GM12878 (cell line): ENCODE results near the gene MARK4. TPM values are rescaled to one million over a fixed set of nuclear protein-coding genes. Genes with fewer than 3 reads are reported as not detected.

Experiments used
- ATAC-seq: fragments of 200-7000 bp; cut with Tn5 transposase; 3 replicates; pipeline ENCODE4 v1.9.1; 2020; ENCODE audit warnings: mild to moderate bottlenecking, moderate library complexity
- BruUV-seq: library from RNA; stranded (reverse); fragments of 400-500 nt; replicated peaks from 2 replicates; lab custom pipeline; 2021; lab: Mats Ljungman, UMichigan
- CTCF ChIA-PET: fragments of 300-600 bp; sonication (Branson Sonifier 250); formaldehyde crosslinking; extraction: SDS; loops from one replicate; lab custom pipeline; 2021; ENCODE audit warnings: inconsistent platforms; lab: Yijun Ruan, JAX
- POLR2A ChIA-PET: fragments of 350-600 bp; formaldehyde crosslinking; extraction: SDS; loops from one replicate; lab custom pipeline; 2021; ENCODE audit warnings: inconsistent platforms; lab: Charles Lee
- RAD21 ChIA-PET: fragments of 300-600 bp; sonication (Branson Sonifier 250); formaldehyde crosslinking; loops from one replicate; lab custom pipeline; 2023; ENCODE audit warnings: antibody characterized with exemption; ENCODE audit not compliant: unreplicated experiment; lab: Charles Lee
- SMC1A ChIA-PET: fragments of 300-600 bp; sonication (Branson Sonifier 250); formaldehyde crosslinking; loops from one replicate; lab custom pipeline; 2023; ENCODE audit not compliant: unreplicated experiment, uncharacterized antibody; lab: Charles Lee
- DNase-seq: peaks from one replicate; pipeline ENCODE4 v3.0.0-alpha.2; 2011; ENCODE audit warnings: low read depth, low spot score
- FAIRE-seq: peaks from 3 replicates; lab custom pipeline; 2011; peaks lifted over from hg19 to GRCh38; lab: Jason Lieb, UNC
- H2AFZ ChIP-seq: 2 replicates; pipeline ENCODE4 v1.6.0; 2011; ENCODE audit warnings: low read depth, low read length, control low read depth; ENCODE audit not compliant: control insufficient read depth
- H3K27ac ChIP-seq: 2 replicates; pipeline ENCODE4 v1.5.1; 2011; ENCODE audit warnings: control low read depth; ENCODE audit not compliant: control insufficient read depth, insufficient read depth
- H3K27me3 ChIP-seq, 2 experiments: replicated peaks in 1 of 2; 2 replicates each; pipeline versions ENCODE4 v1.6.0 to v1.6.1; 2011; ENCODE audit warnings: low read length in 1 of 2; ENCODE audit not compliant: control insufficient read depth in 2 of 2, insufficient read depth in 2 of 2
- H3K36me3 ChIP-seq, 2 experiments: 2 replicates each; pipeline ENCODE4 v1.5.1; 2011; ENCODE audit warnings: low read length in 1 of 2; ENCODE audit not compliant: control insufficient read depth in 2 of 2, insufficient read depth in 2 of 2
- H3K4me1 ChIP-seq: 2 replicates; pipeline ENCODE4 v1.6.1; 2011; ENCODE audit warnings: mild to moderate bottlenecking, low read length, moderate library complexity, mixed read lengths; ENCODE audit not compliant: control insufficient read depth, insufficient read depth
- H3K4me2 ChIP-seq: 2 replicates; pipeline ENCODE4 v1.6.0; 2011; ENCODE audit warnings: control low read depth; ENCODE audit not compliant: control insufficient read depth, insufficient read depth
- H3K4me3 ChIP-seq: fragments of 200-600 bp; sonication (generic); 2 replicates; pipeline ENCODE4 v1.5.1; 2016
- H3K79me2 ChIP-seq: 2 replicates; pipeline ENCODE4 v1.6.0; 2011; ENCODE audit warnings: low read length; ENCODE audit not compliant: control insufficient read depth, insufficient read depth
- H3K9ac ChIP-seq: 2 replicates; pipeline ENCODE4 v1.8.0; 2011; ENCODE audit warnings: low read length, control low read depth, mixed read lengths; ENCODE audit not compliant: control insufficient read depth, insufficient read depth
- H3K9me3 ChIP-seq: replicated peaks from 3 replicates; pipeline ENCODE4 v1.5.1; 2011; ENCODE audit warnings: mild to moderate bottlenecking, low read length; ENCODE audit not compliant: control insufficient read depth, insufficient read depth
- H4K20me1 ChIP-seq: 2 replicates; pipeline ENCODE4 v1.6.0; 2011; ENCODE audit not compliant: control insufficient read depth, insufficient read depth
- BCL11A ChIP-seq: IDR thresholded peaks from 2 replicates; pipeline ENCODE4 v1.6.1; 2011; ENCODE audit warnings: low read depth, low read length
- BRCA1 ChIP-seq: IDR thresholded peaks from 2 replicates; pipeline ENCODE4 v1.6.1; 2011; ENCODE audit warnings: low read depth, low read length, improper control_type of control experiment
- CEBPB ChIP-seq, 2 experiments: fragments of 150-350 bp in 1 of 2; IDR thresholded peaks; 2 replicates each; pipeline ENCODE4 v1.6.1; 2012 to 2014; ENCODE audit warnings: low read depth in 2 of 2, low read length in 2 of 2, borderline replicate concordance in 1 of 2, inconsistent platforms in 1 of 2
- EGR1 ChIP-seq, 2 experiments: IDR thresholded peaks; 1 replicate in 1 of 2; 2 replicates in 1 of 2; pipeline ENCODE4 v1.6.1; 2011 to 2012; ENCODE audit warnings: low read depth in 2 of 2, low read length in 2 of 2, borderline replicate concordance in 1 of 2, mild to moderate bottlenecking in 1 of 2, moderate library complexity in 1 of 2
- HDAC6 ChIP-seq: fragments of 200-600 bp; sonication (generic); IDR thresholded peaks from one replicate; pipeline ENCODE4 v1.8.0; 2017; ENCODE audit warnings: antibody characterized with exemption; ENCODE audit not compliant: unreplicated experiment
- IRF4 ChIP-seq: IDR thresholded peaks from 2 replicates; pipeline ENCODE4 v1.6.1; 2011; ENCODE audit warnings: low read depth, low read length
- JUNB ChIP-seq: IDR thresholded peaks from 2 replicates; pipeline ENCODE4 v1.6.1; 2016; ENCODE audit warnings: antibody characterized with exemption, mild to moderate bottlenecking
- JUND ChIP-seq: IDR thresholded peaks from 2 replicates; pipeline ENCODE4 v1.6.1; 2012; ENCODE audit warnings: low read depth, mild to moderate bottlenecking, low read length, improper control_type of control experiment, moderate library complexity
- KDM1A ChIP-seq: fragments of 200-600 bp; sonication (generic); IDR thresholded peaks from 2 replicates; pipeline ENCODE4 v1.6.1; 2016; ENCODE audit warnings: borderline replicate concordance
- MTA3 ChIP-seq: IDR thresholded peaks from 2 replicates; pipeline ENCODE4 v1.6.1; 2012; ENCODE audit warnings: low read length, inconsistent platforms, borderline replicate concordance
- MXI1 ChIP-seq: fragments of 150-350 bp; IDR thresholded peaks from 2 replicates; pipeline ENCODE4 v1.6.1; 2011; ENCODE audit warnings: low read depth, mild to moderate bottlenecking, inconsistent platforms, low read length, improper control_type of control experiment
- MYB ChIP-seq: fragments of 150-350 bp; IDR thresholded peaks from 2 replicates; pipeline ENCODE4 v1.6.1; 2014; ENCODE audit warnings: mild to moderate bottlenecking, low read depth, low read length, borderline replicate concordance
- NR2C2 ChIP-seq: IDR thresholded peaks from 2 replicates; pipeline ENCODE4 v1.6.1; 2011; ENCODE audit warnings: borderline replicate concordance, low read depth; ENCODE audit not compliant: control insufficient read depth, insufficient read length
- POLR2A ChIP-seq: IDR thresholded peaks from 2 replicates; pipeline ENCODE4 v1.6.1; 2011; ENCODE audit warnings: low read depth, mild to moderate bottlenecking, low read length
- STAT3 ChIP-seq: IDR thresholded peaks from 2 replicates; pipeline ENCODE4 v1.6.1; 2011; ENCODE audit warnings: low read depth, low read length, improper control_type of control experiment
- SUPT20H ChIP-seq: IDR thresholded peaks from 2 replicates; pipeline ENCODE4 v1.6.1; 2011; ENCODE audit warnings: low read depth, mild to moderate bottlenecking, low read length, moderate library complexity, borderline replicate concordance; ENCODE audit not compliant: control insufficient read depth
- YY1 ChIP-seq: IDR thresholded peaks from 2 replicates; pipeline ENCODE4 v1.6.1; 2011; ENCODE audit warnings: low read depth, mild to moderate bottlenecking, low read length
- ZNF217 ChIP-seq: fragments of 450-650 bp; IDR thresholded peaks from 2 replicates; pipeline ENCODE4 v1.6.1; 2017; ENCODE audit warnings: antibody characterized with exemption, mild to moderate bottlenecking
- ZNF274 ChIP-seq: IDR thresholded peaks from one replicate; pipeline ENCODE4 v1.8.0; 2011; ENCODE audit not compliant: insufficient read length, insufficient read depth
- WGBS: methylation state at CpG from one replicate; pipeline ENCODE4 v1.1.6; 2016; ENCODE audit warnings: low lambda C conversion rate; ENCODE audit not compliant: insufficient replicate concordance, insufficient coverage; ENCODE audit errors: missing lambda C conversion rate; 5-methylcytosine and 5-hydroxymethylcytosine counted together
- in situ Hi-C: fragments of 300-500 bp; cut with MboI; formaldehyde crosslinking; loops from 9 replicates; pipeline ENCODE4 v1.14.3; 2018; ENCODE audit warnings: mixed read lengths
- intact Hi-C: fragments of 100-400 bp; cut with micrococcal nuclease; formaldehyde crosslinking; loops from one replicate; pipeline ENCODE4 v1.14.2; 2022; ENCODE audit not compliant: unreplicated experiment
- polyA plus RNA-seq, 11 experiments: library from polyadenylated mRNA; depleted of rRNA in 4 of 11; unstranded in 6 of 11; stranded (reverse) in 5 of 11; fragments of >200 nt; fragmentation: Nextera tagmentation in 4 of 11; fragmentation: Illumina TruSeq in 1 of 11; extraction: Ambion mirVana in 4 of 11; extraction: Trizol in 1 of 11; gene quantifications; 1 replicate in 1 of 11; 2 replicates in 10 of 11; pipeline versions ENCODE4 v1.2.1 to v1.2.3, GENCODE V29; 2011 to 2016; ENCODE audit warnings: inconsistent platforms in 2 of 11, missing spikeins in 2 of 11, low read depth in 1 of 11
- total RNA-seq, 4 experiments: library from RNA; depleted of rRNA in 3 of 4; stranded (reverse); fragments of >200 nt in 3 of 4; fragmentation: Illumina TruSeq in 1 of 4; extraction: Trizol in 1 of 4; gene quantifications; 2 replicates each; pipeline versions ENCODE4 v1.2.1 to v1.2.3, GENCODE V29; 2013 to 2021
- TF ChIP-seq, protein P1 (sequence below): IDR thresholded peaks from 2 replicates; pipeline ENCODE4 v1.6.1; 2012; ENCODE audit warnings: low read length, inconsistent platforms

Gene MARK4
- total and polyA plus RNA-seq, 10 of the 15 experiments (the other 5 are each of a cell fraction or from before 2014, with no cell fraction given) = 0.66 to 24.3 (median 5.1) TPM

DNA sequence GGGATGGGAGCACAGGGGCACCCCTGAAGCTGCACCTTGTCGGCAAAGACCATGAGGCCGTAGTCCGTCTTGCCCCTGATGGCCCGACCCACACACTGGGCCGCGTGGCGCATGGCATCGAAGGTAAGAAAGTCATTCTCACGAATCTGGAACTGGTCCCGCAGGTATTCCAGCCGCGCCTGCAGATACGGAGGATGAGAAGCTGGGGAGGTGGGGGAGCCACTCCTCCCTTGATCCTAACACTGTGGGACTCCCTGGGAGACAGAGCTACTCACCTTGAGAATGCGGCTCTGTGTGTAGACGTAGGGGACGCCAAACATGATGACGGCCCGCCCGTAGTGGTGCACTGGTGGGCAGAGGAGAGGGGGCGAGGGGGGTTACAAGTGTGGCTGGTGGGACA, 101.4 kb downstream of the MARK4 start:
- ChIA-PET POLR2A (no interaction called here), CTCF (no interaction called here), SMC1A (no interaction called here), RAD21 (no interaction called here)
- DNase-seq = no peak
- intact Hi-C loops (no loop called here), in situ Hi-C loops (no loop called here)
- no peak overlapping the region for H3K4me2 ChIP-seq
- peaks cover 3 to 6% of the 10 kb centered on the region in 2 experiments for H3K36me3 ChIP-seq
- ATAC-seq = no peak
- H2AFZ ChIP-seq = no peak overlapping the region
- no peaks in the 10 kb centered on the region for H3K27me3 ChIP-seq
- H3K4me1 ChIP-seq = no peaks in the 10 kb centered on the region
- no peak overlapping the region for H3K9ac ChIP-seq
- 96% methylated on average over 19 of the region's 20 CpGs for WGBS
- BruUV-seq = no TSS peak
- H3K4me3 ChIP-seq = no peak overlapping the region
- FAIRE-seq = no peak
- H3K79me2 ChIP-seq = no peaks in the 10 kb centered on the region
- TF ChIP-seq BCL11A = no peak
- TF ChIP-seq STAT3 = no peak
- no peak for TF ChIP-seq KDM1A
- TF ChIP-seq, protein P1, sequence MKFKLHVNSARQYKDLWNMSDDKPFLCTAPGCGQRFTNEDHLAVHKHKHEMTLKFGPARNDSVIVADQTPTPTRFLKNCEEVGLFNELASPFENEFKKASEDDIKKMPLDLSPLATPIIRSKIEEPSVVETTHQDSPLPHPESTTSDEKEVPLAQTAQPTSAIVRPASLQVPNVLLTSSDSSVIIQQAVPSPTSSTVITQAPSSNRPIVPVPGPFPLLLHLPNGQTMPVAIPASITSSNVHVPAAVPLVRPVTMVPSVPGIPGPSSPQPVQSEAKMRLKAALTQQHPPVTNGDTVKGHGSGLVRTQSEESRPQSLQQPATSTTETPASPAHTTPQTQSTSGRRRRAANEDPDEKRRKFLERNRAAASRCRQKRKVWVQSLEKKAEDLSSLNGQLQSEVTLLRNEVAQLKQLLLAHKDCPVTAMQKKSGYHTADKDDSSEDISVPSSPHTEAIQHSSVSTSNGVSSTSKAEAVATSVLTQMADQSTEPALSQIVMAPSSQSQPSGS = no peak
- no peak for TF ChIP-seq EGR1 (IDR thresholded peaks at IDR 0.05; ENCODE audit: borderline replicate concordance in 1 of 2, low read depth in 2 of 2, low read length in 2 of 2)
- no peak for TF ChIP-seq MYB
- no peak for TF ChIP-seq ZNF217
- no peak for TF ChIP-seq YY1
- TF ChIP-seq MTA3 = no peak
- no peak for TF ChIP-seq IRF4
- TF ChIP-seq CEBPB (IDR thresholded peaks at IDR 0.05; ENCODE audit: borderline replicate concordance in 1 of 2, low read depth in 2 of 2, low read length in 2 of 2) = no peak
- no peak for TF ChIP-seq HDAC6
- TF ChIP-seq JUND = no peak
- no peak for TF ChIP-seq BRCA1
- no peak for TF ChIP-seq NR2C2
- no peak for TF ChIP-seq JUNB
- TF ChIP-seq SUPT20H = no peak
- no peak for TF ChIP-seq ZNF274
- no peak for TF ChIP-seq MXI1
- no peak for TF ChIP-seq POLR2A
- H3K27ac ChIP-seq = no peak overlapping the region
- H4K20me1 ChIP-seq = no peaks in the 10 kb centered on the region
- no peaks in the 10 kb centered on the region for H3K9me3 ChIP-seq
